Testis (tissue), 2 donors: Measurements from ENCODE around the gene MEOX1.

Source experiments
- CTCF ChIP-seq, 3 experiments: fragments of 450-650 bp in 2 of 3; fragments of 200-600 bp in 1 of 3; sonication (generic) in 1 of 3; IDR thresholded peaks; one replicate each; pipeline ENCODE4 v1.5.1; 2016 to 2019; ENCODE audit warnings: antibody characterized with exemption in 3 of 3, mild to moderate bottlenecking in 2 of 3, moderate library complexity in 1 of 3
- POLR2A ChIP-seq: fragments of 450-650 bp; IDR thresholded peaks from one replicate; pipeline ENCODE4 v1.6.1; 2017; ENCODE audit warnings: antibody characterized with exemption, mild to moderate bottlenecking, moderate library complexity

- TF ChIP-seq POLR2A: no peak
- no peak for TF ChIP-seq CTCF (IDR thresholded peaks at IDR 0.05)
Measured at GRCh38 chr17:43615330-43616028, 46.2 kb downstream of the MEOX1 start.
